ENCODE results near the gene SARDH.
"Not testable (repeated sequence)": the region's sequence is repeated elsewhere in the genome, so short reads cannot be mapped to it uniquely, and the experiment has no call there.

SARDH gene

GRCh38 chr9:133775951-133776905 lies 38.1 kb upstream of the SARDH start:
- DNase-seq: no peak

- DNase-seq: no peak
These were observed 37.1 kb upstream of the SARDH start for GRCh38 chr9:133775291-133775690.

GRCh38 chr9:133774799-133775198 lies 36.6 kb upstream of the SARDH start:
- DNase-seq: no peak

GRCh38 chr9:133773889-133774655 lies 35.9 kb upstream of the SARDH start:
- DNase-seq: no peak

- no peak for DNase-seq
These were observed 34.4 kb upstream of the SARDH start for GRCh38 chr9:133772581-133772980.

- DNase-seq: no peak
These were observed 33.6 kb upstream of the SARDH start for GRCh38 chr9:133771486-133772482.

GRCh38 chr9:133770076-133770777 lies 32.1 kb upstream of the SARDH start:
- DNase-seq: no peak

GRCh38 chr9:133769511-133770075 lies 31.4 kb upstream of the SARDH start:
- no peak for DNase-seq

- no peak for DNase-seq
These were observed 30.8 kb upstream of the SARDH start for GRCh38 chr9:133768859-133769510.

- DNase-seq: no peak
These were observed 30.3 kb upstream of the SARDH start for GRCh38 chr9:133768371-133768858.

GRCh38 chr9:133767625-133768024 lies 29.5 kb upstream of the SARDH start:
- DNase-seq: no peak

- no peak for DNase-seq
These were observed 28.9 kb upstream of the SARDH start for GRCh38 chr9:133767008-133767407.

- not testable (repeated sequence) for DNase-seq
These were observed 28.1 kb upstream of the SARDH start for GRCh38 chr9:133766234-133766633.

GRCh38 chr9:133763272-133764183 lies 25.4 kb upstream of the SARDH start:
- no peak for DNase-seq

GRCh38 chr9:133762488-133763271 lies 24.5 kb upstream of the SARDH start:
- DNase-seq: no peak

- no peak for DNase-seq
These were observed 23.6 kb upstream of the SARDH start for GRCh38 chr9:133761641-133762248.

- no peak for DNase-seq
These were observed 22.6 kb upstream of the SARDH start for GRCh38 chr9:133760713-133761290.

GRCh38 chr9:133759946-133760345 lies 21.8 kb upstream of the SARDH start:
- no peak for DNase-seq

Measured in NCI-H446 (cell line).